NCI-H748 treated with DMSO at 0.1 percent for 48 hours (cell line): ENCODE data around the gene CXCR3.
A peak's percentile ranks its signal among the peaks of the same experiment; 100 is the strongest.
"Not testable (repeated sequence)": the region's sequence is repeated elsewhere in the genome, so short reads cannot be mapped to it uniquely, and the experiment has no call there.

Experiments
- DNase-seq: peaks from one replicate; lab custom pipeline; 2025; lab: John Stamatoyannopoulos, UW

The CXCR3 gene

DNA sequence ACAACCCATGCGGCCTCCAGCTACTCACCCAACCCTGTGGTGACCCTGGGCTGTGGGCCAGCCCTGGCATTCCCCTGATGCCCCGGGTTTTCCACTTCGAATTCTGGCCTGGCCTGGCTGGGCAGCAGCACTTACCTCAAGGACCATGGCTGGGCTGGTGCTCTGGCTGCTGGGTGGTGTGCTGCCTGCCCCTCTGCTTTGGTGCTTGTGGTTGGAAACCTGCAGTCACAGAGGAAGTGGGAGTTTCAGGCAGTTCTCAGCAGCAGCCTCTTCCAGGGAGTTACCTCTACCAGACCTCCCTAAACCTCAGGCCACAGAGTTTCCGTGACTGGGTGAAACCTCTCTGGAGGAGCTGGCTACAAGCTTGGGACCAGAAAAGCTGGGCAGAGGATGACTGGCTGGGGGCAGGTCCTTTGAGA is at the start of gene CXCR3:
Gene CXCR3 (minus strand): TSS at position 209 of the 419 bp plus-strand sequence. CDS start 62 bp downstream, at position 147.
- no peak for DNase-seq

DNA sequence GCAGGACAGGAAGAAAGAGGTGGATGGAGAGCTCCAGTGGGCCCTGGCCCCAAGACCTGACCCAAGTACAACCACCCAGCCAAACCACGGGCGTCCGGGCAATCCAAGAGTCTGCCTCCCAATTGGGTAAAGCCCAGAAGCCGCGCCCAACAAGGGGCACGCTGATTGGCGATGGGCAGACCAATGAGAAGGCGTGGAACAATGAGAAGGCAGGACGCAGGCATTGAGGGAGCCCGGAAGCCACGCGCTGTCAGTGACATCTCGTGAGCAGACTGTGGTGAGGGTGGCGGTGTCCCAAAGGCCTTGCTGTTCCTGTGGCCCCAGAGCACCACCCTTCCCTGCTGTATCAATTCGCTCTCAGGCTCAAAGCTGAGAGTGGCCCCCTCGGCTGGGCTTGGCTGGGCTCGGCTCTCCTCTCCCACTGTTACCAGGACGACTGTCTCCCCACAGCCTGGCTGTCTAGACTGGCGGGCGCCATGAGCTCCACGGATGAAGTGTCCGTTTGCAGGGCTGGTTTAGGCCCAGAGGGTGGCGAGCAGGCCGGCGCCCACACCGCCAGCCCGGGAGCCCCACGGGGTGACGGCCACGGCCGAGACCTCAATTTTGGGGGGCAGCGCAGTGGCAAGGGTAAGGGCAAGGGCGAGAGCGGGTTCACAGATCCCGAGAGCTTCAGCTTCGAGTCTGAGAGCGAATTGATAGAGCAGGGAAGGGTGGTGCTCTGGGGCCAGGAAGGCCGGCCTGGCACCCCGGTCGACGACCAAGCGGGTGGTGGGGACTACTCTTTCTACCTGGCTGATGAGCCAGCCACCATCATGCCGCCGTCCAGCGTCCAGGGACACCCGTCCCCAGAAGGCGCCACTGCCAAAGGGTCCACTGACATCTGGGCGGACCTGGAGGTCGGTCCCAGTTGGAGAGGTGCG is 49.3 kb upstream of the CXCR3 start, which contains the start of gene LOC101059915:
Gene LOC101059915 (plus strand): TSS at position 219 of the 920 bp plus-strand sequence.
- DNase-seq: no peak

DNA sequence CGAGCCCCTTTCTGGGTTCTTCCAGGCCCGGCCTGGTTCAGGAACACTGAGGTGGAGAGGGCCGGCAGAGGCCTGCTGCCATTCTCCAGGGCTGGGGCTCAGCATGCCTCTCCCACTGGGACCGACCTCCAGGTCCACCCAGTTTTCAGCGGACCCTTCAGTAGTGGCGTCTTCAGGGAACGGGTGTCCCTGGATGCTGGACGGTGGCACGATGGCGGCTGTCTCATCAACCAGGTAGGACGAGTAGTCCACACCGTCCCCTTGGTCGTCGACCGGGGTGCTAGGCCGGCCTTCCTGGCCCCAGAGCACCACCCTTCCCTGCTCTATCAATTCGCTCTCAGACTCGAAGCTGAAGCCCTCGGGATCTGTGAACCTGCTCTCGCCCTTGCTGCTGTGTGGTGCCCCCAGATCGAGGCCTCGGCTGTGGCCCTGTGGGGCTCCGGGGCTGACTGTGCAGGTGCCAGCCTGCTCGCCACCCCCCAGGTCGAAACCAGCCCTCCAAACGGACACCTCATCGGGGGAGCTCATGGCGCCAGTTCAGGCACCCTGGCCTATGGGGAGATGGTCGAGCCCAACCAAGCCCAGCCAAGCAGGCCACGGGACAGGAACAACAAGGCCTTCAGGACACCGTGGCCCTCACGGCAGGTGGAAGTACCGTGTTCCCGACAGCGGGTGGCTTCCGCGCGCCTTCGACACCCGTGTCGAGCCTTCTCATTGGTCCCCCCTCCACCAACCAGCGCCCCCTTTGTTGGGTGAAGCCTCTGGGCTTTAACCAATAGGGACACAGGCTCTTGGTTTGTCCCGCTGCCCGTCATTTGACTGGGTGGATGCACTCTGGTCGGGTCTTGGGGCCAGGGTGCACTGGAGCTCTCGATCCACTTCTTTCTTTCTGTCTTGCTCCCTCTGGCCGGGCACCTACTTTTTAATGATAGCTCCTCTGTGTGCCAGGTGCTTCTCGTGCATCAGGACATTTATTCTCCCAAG is 48.2 kb upstream of the CXCR3 start:
- no peak for DNase-seq

DNA sequence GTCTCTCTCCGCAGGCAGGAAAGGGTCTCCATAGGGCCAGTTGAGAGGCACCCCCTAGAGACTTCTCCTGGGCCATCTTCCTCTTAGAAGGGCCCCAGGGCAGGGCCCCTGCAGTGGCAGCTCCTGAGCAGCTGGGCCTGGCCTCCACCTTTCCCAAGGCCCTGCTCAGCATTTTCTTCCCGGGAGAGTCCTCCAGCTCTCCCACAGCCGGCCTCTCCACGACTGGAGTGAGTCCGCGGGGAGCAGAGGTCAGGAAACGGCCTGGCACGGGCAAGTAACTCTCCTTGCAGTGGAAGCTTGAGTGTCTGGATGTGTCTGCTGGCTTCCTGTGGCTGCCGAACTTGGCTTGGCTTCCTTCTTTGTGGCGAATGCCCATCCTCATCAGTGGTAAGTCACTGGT is 47.4 kb upstream of the CXCR3 start:
- DNase-seq: no peak

DNA sequence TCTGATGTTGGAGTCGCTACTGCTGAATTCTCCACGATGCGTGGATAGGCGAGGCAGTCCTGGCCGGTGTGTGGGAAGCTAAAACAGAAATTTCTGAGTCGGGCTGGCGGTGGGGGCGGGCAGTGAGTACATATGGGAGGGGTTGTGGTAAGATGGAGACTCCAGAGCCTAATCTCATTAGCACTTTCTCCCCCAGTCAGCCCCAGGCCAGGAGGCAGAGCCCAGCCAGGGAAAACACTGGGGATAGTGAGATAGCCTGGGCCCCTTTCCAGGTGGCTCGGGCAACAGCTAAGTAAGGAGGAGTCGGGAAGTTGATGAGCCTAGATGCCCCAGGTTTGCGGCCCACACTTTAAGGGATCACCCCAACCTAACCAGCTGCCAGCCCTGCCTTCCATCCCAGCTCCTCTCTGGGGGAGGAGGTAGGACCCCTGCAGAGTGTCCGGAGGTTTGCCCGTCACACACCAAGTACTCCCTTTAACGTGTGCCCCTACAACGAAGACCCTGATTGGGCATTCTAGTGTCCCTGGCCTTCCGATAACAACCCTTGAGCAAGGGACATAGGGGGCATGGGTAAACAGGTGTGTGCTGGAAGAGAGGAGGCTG is 46.7 kb upstream of the CXCR3 start:
- no peak for DNase-seq

DNA sequence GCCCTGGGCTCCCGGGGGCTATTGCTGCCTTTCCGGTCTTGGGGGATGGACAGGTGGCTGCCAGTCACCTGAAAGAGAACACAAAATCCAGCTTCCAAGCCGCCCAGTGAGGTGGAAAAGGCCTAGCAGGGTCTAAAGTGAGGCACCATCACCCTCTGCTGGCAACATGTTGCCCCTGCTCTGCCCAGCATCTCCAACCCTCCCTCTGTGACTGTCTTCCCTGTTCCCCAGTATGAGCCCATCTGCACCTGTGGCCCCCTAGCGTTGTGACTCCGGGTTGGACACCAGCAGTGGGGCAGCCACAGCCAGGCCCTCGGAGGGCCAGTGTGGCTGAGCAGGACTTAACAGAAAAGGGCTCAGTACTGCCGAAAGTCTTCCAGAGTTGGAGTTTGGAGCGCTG is 45.9 kb upstream of the CXCR3 start:
- DNase-seq: not testable (repeated sequence)

DNA sequence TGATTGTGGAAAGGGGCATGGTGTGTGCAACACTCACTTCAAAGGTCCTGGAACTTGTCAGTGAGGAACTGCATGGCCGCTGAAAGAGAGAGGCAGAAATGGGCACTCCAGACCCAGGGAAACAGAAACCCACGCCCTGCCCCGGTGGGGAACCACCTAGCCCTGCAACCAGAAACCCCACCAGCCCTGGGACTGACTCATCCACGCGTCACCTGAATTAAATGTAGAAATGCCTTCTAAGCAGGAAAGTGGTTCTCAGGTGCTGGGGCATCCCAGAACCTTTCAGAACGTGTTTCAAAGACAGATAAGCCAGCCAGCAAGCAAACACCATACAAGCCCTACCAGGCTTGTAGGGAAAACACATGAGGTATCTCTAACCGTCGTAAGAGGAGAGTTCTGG is 44.9 kb upstream of the CXCR3 start:
- DNase-seq: not testable (repeated sequence)

DNA sequence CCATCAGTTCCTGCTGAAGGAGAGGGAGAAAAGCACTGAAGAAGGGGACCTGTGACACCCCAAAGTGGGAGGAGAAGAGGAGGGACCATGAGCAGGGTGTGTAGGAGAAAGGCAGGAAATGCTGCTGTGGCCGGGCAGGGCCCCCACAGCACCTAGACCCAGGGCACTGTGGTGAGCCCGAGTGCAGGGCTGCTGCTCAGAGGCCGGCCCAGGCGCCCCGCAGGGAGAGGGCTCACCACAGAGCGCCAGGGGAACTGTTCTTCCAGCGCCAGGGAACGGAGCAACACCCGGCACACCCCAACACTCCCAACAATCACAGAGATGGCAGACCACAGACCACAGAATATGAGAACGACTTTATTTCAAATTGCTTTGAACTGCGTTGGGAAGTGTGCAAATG is 44.3 kb upstream of the CXCR3 start:
- DNase-seq: not testable (repeated sequence)

DNA sequence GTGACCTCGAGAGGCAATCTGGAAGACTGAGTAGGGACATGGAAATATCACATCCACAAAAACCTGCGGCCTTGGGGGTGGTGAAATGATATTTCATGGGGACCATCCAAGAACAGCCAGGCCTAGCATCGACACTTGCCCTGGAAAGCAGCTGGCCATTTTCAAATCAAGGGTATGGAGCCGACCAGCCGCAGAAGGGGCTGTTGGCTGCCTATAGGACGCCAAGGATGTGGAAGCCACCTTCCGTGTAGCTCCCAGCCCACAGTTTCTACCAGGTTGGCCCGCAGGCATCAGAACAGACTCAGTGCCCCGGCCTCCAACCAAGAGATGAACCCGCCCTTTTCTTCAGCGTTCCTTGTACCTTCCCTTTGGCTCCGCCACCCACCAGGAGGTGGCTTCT is 43.6 kb upstream of the CXCR3 start:
- no peak for DNase-seq

DNA sequence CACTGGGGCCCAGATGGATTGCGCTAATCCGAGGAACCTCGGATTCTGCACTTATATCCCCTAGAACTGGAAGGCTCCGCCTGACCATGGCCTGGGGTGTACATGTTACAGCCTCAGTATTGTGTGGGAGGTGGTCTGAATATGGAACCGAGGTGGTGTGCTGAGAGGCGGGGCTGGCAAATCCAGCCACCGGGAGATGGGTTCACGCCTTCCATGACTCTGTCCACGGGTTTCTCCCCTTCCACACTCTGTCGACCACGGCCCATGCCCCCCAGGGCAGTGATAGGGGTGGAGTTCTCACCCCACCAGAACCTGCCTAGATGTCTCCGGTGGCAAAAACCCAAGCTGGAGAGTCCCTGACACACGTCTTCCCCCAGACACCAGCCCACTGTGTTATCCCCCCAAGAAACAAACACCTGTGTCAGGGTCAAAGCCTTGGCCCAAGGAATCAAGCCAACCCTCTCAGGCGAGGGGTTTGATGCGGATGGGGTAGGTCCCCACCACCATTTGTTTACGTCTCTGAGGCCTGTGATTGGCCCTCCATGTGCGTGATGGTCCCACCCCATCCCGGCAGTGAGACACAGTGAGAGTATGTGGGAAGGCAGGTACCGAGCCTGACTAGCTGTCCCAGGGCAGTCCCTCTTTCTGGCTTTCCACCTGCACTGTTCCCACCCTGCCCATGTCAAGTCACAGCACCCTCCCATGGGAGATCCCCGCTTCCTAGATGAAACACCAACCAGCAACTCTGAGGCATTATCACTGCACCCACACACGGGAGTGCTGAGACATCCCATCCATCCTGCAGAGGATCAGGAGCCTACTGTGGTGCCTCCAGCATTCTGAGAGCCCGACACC is 42.5 kb upstream of the CXCR3 start:
- DNase-seq: no peak

DNA sequence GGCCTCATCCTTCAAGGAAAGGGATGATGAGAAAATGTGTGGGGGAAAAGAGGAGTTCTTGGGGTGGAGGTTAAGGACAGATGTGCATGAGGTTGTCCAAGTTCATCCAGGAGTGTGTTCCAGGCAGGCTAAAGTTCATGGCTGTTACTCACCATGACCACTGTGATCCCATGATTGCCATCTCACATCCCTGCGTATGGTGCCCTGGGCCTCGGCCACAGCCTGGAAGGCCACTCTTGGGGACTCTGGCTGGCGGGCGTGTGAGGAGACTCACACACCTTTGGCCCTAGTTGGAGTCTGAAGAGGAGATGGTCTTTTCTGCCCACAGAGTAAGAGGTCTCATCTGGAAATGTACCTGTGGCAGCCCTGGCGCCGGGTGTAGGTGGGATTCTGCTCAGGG is 41.6 kb upstream of the CXCR3 start:
- DNase-seq: no peak

DNA sequence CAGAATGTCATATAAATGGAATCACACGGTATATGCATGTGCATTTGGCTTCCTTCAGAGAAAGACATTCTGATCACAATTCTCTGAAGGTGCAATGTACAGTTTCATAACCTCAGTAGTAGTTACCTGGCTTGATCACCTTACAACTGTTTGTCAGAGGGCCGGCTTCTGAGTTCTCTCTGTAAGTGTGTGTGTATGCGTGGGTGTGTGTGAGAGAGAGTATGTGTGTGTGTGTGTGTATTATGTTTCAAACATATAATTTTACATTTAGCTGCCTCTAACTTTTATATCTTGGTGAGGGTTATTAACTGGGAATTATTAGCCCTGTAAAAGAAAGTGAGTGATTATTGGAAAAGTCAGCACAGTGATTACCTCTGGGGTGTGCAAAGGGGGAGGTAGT is 41.0 kb upstream of the CXCR3 start:
- no peak for DNase-seq

DNA sequence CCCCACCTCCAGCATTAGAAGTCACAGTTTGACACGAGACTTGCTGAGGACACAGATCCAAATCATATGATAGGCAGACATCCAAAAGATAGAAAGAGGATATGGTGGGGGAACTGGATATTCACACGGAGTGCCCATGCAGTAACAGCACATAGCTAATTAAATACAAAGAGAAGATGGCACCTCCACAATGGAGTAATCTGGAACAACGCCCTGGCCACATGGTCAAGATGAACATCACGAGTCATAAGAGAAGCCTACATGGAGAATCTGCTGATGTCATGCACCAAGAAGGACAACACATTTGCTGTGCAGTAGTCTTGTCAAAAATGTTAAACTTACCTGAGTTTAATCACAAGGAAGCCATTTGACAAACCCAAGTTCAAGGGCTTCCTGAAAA is 39.0 kb upstream of the CXCR3 start:
- no peak for DNase-seq

DNA sequence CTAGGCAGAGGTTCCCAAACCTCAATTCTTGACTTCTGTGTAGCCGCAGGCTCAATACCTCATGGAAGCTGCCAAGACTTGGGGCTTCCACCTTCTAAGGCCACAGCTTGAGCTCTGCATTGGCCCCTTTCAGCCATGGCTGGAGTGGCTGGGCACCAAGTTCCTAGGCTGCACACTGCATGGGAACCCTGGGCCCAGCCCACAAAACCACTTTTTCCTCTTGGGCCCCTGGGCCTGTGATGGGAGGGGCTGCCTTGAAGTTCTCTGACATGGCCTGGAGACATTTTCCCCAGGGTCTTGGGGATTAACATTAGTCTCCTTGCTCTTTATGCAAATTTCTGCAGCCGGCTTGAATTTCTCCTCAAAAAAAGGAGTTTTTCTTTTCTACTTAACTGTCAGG is 35.0 kb upstream of the CXCR3 start:
- no peak for DNase-seq

DNA sequence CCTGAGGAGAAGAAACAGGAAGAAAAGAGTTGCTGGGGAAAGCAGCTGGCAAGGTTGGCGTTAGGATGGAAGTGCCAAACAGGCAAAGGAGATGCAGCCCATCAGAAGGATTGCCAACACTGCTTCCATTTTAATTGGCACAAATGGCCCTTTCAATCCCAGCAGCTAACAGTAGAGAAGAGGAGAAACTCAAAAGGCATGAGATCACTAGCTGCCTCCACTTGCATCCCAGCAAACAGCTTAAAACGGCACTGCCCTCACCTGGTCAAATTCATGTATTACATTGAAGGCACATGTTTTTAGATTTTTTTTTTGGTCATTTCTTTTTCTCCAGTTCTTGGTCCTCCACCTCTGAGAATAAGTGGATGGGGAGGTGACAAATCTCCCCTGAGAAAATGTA is 34.1 kb upstream of the CXCR3 start:
- peak; percentile 10 for DNase-seq

DNA sequence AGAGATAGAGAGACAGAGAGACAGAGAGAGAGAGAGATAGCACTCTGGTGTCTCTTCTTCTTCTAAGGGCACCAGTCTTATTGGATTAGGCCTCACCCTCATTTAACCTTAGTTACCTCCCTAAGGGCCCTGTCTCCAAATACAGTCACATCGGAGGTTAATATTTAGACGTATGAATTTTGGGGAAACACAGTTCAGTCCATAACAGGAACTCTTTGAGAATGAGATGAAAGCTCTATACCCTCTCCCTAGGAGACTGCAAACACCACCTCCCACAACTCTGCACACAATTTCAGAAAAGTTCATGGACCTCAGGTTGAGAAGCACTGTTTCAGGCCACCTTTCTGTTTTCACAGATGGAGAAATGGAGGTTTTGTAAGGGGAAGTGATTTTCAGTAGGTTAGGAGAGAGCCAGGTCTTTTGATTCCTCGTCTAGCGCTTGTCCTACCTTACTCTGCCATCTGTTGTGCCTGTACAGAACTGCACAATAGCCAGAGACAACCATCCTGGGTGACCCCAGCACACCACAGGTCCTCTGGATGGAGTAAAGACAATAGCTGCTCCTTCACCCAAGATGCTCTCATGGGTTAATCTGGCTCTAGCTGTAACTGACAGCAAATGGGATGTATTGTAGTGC is 32.1 kb upstream of the CXCR3 start:
- no peak for DNase-seq

DNA sequence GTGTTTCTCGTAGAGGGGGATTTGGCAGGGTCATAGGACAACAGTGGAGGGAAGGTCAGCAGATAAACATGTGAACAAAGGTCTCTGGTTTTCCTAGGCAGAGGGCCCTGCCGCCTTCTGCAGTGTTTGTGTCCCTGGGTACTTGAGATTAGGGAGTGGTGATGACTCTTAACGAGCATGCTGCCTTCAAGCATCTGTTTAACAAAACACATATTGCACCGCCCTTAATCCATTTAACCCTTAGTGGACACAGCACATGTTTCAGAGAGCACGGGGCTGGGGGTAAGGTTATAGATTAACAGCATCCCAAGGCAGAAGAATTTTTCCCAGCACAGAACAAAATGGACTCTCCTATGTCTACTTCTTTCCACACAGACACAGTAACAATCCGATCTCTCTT is 26.1 kb upstream of the CXCR3 start:
- DNase-seq: not testable (repeated sequence)

DNA sequence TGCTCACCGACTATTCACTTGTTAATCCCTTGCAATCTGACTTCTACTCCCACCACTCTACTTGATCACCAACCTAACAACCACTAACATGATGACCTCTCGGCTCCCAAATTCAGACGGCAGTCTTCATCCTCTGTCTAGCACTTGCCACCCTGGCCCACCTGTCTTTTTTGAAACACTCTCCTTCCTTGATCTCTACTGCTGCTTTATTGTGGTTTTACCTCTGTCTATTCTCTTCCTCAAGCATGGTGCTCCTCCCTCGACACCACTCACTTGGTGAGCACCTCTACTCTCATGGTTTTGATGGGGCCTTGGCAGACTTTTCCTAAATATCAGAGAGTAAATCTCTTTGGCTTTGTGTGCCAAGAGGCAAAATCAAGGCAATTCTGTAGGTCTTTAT is 21.7 kb upstream of the CXCR3 start:
- no peak for DNase-seq

DNA sequence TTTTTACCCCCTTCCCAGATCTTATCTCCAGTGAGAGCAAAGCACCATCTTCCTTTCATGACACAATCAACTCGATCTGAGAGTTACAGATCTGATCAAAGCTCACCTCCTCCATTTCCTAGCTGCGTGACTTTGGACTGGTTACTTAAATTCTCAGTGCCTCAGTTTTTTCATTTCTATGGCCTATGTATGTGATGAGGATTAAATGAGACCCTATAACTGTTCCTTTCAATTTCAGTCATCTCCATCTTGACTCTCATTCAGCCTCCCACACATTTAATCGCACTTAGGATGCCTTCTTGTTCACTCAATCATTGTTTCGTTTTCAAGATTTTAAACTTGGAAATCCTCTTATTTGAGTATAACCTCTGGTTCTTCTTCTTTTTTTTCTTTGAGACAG is 20.1 kb upstream of the CXCR3 start:
- no peak for DNase-seq

DNA sequence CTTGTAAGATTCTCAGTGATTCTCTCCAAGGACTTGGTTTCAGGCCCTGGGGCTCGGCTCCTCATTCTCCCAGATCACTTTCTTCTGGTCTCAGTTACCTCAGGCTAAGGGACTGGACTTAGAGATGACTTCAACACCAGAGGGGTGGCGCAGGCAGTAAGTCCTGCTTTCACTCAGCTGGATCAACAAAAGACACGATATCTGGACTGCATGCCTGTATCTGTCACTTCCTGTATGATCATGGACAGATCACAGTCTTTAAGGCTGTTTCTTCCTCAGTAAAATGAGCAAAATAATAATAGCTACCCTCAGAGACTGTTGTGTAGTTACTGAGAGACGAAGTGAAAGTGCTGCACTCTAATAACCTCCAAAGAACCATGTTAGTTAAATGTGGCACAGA is 19.5 kb upstream of the CXCR3 start:
- no peak for DNase-seq

DNA sequence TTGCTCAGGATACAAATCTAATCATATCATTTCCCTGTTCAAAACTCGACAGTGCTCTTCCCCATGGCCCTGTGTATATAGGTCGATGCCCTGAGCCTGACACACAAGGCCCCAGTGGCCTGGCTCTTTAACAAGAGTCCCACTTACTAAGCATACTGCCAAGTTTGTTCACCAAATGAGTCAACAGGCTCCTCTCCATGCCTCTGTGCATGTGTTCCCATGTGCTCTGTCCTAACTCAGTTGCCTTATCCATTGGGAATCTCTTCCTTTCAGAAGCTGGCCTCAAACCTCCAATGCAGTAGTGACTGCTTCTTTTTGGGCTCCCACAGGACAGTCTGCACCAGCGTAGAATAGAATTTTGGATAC is 18.9 kb upstream of the CXCR3 start:
- no peak for DNase-seq
